GM19438 (cell line): ENCODE results near the gene OGFOD3.

Experiments
- ATAC-seq: cut with Tn5 transposase; IDR thresholded peaks from one replicate; pipeline ENCODE4 v1.9.1; 2021; ENCODE audit warnings: low read depth; ENCODE audit not compliant: unreplicated experiment

Gene OGFOD3

DNA sequence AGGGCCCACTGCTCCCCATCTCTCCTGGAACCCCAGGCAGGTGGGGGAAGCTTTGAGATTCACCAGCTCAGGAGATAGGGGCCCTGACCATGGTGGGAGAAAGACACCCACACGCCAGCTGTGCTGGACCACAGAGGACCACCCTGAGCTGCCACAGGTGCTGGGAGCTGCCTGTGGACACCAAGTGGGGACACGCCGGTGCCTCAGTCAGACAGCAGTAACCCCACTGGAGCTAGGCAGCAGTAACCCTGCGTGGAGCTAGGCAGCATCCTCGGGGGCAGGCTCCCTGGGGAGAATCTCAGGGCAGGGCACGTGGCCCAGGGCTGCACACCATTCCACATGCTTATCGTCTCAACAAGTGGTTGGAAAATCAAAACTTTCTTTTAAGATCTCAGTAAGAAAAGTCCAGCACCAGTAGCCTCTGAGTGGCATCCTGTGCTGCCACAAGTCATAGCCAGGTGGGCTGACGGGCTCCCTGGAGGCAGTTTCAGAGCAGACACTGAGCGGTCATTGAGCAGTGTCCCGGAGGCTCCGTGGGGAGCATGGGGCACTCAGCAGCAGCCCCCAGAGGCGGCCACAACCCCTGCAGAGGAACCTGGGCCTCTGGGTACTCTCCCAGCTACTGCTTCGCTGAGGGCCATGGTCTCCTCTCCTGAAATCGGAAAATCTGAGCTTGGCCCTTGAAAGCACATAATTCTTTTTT, 8.2 kb downstream of the OGFOD3 start:
- ATAC-seq = no peak

DNA sequence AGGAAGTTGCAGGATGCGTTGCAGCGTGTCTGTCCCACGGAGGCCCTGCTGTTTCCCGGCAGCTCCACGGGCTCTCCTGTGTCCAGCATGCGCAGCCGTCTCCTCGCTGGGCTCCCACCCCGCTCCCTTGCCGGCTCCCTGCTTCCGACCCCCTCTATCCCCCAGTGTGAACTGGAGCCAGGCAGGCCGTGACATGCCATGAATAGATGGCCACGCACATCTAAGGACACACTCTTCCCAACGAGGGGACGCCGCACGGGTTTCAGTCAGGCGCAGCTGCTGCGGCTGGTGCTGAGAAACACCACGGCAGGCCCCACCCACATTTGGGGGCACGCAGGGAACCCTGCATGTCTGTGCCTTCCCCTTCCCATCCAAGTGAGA, 9.5 kb downstream of the OGFOD3 start:
- no peak for ATAC-seq

DNA sequence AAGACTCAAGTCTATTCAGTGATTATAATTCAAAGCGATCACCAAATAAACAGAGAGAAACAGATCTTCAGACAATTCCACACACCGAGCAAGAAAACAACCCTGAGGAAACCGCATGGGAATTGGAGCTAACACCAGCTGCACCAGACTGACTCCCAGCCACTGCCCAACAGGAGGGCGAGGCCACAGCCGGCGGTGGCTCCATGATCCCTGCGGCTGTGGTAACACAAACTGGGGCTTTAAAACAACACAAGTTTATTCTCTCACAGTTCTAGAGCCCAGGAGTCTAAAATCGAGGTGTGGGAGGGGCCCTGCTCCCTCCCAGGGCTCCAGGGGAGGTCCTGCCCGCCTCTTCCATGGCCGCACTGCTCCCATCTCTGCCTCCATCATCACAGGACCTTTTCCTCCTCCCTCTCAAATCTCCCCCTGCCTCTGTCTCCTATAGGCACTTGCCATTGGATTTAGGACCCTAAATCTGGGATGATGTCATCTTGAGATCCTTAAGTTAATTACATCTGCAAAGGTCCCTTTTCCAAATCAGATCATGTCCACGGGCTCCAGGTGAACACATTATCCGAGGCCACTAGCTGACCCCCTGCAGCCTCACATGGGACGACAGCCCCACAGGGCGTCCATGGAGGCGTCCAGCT, 10.0 kb downstream of the OGFOD3 start:
- ATAC-seq = no peak

DNA sequence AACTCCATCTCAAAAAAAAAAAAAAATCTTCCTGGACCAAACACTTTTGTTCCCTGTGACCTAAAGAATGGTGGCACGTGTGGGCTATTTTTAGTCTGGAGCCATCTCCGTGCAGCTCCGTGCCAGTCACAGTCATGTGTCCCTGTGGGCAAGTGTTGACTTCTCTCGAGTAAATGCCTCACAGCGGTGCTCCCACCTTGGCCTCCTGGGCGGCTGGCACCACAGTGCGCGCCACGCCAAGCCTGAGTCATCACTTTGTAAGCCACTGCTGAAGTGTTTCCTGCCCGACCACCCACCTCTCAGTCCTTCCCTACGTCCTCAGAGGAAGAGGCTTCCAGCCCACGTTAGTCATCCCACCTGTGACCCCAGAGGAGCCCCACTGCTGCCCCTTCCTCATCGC, 11.1 kb downstream of the OGFOD3 start:
- no peak for ATAC-seq

DNA sequence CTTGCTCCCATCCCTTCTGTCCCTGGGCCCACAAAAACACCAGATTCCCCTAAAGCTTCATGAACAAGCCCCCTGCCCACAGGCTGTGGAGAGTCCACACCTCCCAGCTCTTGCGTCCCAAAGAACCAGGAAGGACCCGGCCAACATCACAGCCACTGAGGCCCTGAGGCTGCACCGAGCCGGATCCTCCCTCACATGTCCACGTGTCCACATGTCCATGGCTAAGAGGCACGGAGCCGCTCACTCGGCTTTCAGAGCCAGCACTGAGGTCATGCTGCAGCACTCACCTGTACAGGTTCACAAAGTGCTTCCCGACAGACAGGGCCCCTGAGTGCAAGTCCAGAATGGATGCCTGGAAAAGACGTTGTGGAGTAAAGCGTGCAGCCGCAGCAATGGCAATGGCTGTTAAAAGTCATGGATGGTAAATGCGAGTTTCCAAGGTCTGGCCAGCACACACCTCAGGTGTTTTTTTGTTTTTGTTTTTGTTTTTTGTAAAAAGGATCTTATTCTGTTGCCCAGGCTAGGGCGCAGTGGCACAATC, 12.2 kb downstream of the OGFOD3 start:
- no peak for ATAC-seq

DNA sequence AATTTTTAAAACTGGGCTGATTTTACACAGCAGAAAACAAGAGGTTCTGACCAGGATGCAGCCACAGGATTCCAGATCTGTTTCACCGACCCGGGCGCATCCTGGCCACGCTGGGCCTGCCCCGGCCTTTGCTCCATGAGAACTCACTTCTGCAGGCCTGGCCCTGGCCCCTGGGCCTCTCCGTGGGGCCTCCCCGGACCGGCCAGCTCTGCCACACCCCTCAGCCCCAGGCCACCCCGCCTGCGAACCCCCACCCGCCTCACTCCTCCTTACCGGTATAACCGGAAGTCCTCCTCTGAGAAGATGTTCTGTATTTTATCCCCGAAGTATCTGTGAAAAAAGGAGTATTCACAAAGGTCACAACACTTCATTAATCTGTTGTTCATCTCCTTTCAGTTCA, 13.3 kb downstream of the OGFOD3 start:
- ATAC-seq = no peak

DNA sequence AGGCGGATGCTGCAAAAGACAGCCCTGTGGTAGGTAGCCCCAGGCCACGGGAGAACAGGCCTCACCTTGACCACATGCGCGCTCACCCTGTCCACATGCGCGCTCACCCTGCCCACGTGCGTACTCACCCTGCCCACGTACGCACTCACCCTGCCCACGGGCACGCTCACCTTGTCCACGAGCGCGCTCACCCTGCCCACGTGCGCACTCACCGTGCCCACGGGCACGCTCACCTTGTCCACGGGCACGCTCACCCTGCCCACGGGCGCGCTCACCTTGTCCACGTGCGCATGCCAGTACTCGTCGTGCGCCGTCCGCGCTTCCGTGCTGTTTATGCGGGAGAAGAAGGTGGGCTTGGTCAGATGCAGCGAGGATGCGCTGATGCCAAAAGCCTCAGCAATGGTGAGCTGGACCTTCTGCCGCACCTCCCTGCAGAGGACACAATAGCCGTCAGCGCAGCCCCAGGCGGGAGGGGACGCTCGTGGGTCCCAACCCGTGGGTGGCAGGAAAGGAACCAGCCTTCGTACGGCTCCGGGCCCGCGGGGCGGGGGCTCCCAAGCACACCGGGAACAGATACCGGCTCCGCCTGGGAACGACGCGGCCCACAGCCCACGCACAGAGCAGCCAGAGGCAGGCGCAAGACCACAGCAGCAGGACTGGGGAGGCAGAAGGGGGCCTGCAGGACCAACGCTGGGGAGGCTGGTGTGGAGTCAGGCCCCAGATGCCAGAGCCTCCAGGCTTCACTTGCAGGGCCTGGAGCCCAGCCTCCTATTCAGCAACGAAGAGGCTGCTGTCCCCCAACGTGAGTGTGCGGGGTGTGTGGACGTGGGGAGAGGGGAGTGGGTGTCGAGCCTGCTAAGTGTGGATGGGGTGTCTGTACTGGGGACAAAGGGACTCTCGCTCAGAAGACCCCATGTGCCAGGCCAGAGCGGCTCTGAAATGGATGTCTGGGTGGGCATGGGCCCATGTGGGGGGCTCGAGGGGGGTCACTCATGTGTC, 14.4 kb downstream of the OGFOD3 start:
- no peak for ATAC-seq

DNA sequence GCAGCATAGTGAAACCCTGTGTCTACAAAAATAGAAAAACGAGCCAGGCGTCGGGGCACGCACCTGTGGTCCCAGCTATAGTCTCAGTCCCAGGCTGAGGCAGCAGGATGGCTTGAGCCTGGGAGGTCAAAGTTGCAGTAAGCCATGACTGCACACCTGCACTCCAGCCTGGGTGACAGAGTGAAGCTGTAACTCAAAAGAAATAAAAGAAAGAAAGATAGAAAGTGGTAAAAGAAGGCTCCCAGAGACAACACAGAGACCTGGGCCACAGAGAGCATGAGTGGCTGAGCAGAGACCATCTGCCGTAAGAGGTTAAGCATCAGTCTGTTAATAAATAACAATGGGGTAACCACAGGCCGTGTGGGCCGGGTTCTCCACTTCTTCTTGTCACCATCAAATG, 15.5 kb downstream of the OGFOD3 start:
- peak; percentile 89 for ATAC-seq

DNA sequence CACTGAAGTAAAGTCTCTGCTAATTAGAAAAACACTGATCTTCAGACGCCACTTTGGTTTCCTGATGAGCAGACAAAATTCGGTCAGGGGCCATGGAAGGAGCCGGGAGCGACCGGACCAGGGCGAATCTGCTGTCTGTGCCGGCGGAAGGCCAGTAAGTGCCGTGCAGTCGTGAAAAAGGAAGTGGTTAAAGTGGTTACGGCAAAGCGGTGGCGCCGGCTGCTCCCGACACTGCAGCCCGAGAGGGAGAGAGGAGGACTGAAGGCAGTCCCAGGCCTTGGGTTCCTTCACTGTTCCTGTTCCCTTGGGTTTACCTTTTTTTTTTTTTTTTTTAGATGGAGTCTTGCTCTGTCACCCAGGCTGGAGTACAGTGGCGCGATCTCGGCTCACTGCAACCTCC, 17.6 kb downstream of the OGFOD3 start:
- no peak for ATAC-seq

DNA sequence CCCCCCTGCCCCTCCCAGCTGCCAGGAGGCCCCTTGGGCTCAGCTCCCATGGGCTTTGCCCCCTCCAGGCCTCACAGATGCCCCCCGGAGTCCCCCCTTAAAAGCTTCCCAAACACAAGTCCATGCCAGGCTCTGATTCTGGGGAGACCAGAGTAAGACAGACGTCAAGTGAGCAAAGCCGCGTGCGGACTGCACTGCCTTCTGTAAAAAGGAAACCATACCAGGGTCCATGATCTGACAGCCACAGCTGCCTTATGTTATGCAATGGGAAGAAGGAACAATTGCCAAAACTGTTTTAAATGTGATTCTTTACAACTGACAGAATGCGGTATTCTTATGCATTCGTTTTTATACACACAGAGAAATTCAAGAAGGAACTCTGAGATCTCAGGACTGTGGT, 18.2 kb downstream of the OGFOD3 start:
- ATAC-seq = no peak

DNA sequence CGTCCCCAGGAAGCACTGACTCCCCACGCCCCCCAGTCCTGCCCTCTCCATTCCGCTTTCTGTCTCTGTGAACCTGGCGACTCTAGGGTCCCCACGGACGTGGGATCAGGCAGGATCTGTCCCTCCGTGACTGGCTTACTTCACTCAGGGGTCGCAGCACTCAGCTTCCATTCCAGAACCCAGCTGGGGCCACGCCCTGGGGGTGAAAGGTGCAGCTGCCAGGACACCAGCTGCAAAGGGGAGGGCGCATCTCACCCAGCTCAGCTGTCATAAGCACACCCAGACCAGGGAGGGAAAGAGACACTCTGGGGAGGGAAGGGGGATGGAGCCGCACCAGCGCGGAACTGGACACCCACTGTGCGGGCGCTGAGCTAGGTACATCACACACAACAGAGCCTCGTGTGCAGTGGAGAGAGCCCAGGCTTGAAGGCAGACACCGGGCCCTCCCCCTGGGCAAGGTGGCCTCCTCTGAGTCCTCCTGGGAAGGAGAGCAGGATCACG, 18.7 kb downstream of the OGFOD3 start:
- ATAC-seq = no peak

DNA sequence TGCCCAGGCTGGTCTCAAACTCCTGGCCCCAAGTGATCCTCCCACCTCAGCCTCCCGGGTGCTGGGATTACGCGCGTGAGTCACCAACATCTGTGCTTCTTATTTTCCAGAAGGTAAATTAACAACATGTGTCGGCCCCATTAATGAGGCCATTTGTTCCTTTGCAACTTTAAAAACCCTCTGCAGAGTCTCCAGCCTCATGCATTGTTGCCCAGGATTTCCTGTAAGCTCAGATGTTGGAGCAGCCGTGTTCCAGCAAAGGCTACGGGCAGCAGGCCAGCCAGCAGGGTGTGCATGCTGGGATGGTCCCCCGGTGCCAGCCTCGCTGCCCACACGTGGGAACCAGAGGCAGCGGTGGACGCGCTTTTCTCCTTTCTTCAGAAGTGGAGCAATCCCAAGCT, 19.3 kb downstream of the OGFOD3 start:
- ATAC-seq = no peak

DNA sequence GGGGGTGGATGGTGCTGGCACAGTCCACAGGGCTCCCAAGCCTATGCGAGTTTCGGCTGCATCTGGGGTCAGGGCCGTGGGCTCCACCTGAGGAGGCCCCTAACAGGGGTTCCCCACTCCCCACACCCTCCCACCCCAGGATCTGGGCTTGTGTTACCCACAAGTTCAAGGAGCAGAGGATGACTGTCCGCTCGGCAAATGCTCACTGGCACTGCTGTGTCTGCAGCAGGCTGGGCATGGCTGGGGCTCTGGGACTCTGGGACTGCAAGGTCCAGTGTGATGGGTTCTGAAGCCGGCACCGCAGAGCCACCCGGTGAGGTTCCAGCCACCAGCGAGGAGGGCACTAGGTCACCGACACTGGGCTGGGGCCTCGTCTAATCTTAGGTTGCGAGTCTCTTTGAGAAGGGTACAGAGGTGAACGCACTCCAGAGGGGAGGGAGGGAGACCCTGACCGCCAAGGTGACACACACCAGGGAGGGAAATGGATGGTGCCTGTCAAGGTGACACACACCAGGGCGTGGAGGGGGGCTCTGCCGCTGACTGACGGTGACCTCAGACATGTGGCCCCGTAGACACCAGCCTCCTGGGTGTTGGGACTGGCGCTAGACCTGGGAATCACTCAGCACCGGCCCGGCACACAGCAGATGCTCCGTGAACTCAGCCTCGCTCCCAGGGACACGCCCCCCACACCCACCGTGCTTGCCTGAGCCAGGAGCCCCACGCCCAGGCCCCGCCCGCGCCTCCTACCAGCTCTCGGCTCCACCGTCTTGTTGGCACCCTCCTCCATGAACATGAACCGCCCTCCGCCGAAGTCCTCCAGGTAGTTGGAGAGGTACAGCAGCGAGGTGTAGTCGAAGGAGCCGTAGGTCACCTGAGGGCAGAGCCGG, 20.7 kb downstream of the OGFOD3 start:
- no peak for ATAC-seq

DNA sequence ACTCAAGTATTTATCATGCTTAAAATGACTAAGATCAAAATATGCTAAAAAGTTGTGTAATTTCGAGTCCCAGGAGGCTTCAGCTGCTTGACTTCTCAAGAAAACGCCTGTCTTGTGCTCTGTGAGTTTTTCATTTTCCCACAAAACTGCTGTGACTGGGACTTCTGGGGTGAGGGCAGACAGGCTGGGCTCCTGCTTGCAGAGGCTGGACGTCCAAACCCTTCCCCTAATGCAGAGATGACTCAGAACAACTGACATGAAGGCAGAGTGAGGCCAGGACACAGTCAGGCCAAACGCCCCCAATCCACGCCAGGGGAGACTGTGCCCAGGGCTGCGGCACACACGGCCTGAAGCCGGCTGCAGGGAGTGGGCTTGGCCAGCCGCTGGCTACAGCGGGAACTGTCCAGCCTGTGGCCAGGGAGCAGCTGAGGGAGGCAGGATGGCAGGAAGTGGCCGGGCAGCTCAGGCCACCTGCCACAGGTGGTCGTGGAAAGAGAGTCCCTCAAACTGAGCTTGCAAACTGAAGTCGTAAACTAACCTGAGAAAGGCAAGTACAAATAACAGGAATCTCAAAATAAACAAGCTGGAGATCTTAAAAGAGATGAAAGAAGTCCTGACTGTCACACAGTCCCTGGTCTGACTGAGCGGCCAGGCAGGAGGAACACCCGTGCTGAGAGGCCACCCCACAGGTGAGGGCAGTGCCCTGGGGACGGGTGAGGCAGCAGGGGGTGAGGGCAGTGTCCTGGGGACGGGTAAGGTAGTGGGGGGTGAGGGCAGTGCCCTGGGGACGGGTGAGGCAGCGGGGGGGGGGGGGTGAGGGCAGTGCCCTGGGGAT, 21.6 kb downstream of the OGFOD3 start:
- ATAC-seq = no peak

DNA sequence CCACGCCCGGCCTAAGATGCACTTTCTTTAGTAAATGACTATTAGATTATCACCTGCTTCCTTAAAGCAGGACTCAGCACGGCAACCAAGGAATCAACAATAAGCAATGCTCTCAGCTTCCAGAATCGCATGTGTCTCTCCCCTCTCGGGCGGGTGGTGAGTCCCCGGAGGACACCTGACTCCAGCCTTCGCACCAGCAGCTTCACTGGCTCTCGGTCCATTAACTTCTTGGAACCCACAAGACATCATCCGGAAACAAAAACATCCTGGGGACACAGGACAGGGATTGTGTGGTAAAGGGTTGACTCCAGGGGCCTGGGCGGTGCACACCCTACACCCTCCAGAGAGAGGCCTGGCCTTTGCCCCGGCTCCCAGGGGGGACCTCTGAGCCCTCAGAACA, 24.1 kb downstream of the OGFOD3 start:
- no peak for ATAC-seq

DNA sequence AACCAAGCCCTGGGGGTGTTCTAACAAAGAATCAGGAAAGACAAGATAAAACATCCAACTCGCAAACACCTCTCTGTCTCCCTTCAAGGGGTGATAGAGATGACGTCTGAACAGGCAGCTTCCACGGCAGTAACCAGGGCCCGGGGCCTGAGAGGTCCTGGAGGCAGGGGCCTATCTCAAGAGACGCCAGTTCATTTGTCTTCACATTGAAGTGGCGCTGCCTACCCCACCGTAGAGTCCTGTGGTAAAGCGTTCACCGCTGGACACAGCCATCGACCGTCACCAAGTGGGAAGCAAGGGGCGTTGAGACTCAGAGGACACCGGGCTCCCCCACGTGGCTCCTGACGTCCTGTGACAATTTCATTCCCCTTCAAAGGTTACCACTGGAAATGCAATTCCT, 25.4 kb downstream of the OGFOD3 start:
- ATAC-seq = no peak

DNA sequence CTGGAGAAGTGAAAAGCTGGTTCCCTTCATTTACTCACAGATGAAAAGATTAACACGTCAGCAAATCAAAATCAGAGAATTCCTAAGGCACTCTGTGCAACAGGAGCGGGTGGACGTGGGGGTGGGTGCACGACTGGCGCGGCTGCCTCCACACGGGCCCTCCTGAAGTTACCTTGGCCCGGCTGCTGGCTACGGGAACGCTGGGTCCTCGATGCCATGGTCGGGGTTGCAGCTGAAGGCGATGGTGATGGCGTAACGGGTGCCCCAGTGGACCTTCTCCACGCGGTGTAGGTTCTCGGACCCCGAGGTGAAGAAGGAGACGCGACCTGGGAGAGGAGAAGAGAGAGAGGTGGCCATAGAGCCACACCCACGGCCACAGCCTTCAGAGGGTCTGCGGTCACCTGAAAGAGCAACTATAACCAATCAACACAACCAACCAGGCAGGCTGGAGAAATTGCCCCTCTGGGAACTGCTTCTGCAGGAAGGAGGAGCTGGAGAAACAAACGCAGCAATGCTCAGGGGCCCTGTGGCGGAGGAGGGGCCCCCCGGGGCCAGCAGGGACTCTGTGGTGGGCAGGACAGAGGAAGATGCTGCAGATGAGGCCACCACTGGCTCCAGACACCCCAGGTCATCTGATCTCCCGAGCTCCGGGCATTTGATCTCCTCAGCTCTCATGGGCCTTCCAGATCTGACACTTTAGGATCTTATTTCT, 26.0 kb downstream of the OGFOD3 start:
- ATAC-seq = no peak

DNA sequence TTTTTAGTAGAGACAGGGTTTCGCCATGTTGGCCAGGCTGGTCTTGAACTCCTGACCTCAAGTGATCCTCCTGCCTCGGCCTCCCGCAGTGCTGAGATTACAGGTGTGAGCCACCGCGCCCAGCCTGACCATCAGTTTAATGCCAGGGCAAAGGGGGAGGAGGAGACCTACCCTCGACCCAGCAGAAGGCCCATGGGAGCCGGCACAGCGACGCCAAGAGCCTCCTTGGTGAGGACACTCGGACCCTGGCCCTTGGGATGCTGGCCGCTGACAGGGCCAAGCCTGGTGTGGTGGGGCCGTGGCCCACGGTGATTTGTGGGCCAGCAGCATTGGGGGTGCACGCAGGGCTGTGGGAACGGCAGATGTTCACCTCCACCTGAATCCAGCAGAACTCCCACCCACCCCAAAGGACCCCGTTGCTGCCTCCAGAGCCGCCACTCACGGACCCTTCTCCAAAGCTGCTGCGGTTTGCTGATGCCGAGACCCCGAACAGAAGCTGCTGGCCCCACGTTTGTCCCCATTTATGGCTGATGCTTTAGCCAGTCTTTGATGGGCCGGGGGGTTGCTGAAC, 26.8 kb downstream of the OGFOD3 start:
- no peak for ATAC-seq
